Esophagus (tissue), 2 donors: Measurements from ENCODE around the gene CD28. TPM values are rescaled to one million over a fixed set of nuclear protein-coding genes. Genes with fewer than 3 reads are reported as not detected.

ENCODE experiments used
- H3K27ac ChIP-seq, 2 donors: one replicate each; pipeline ENCODE4 v1.5.1; 2013; ENCODE audit warnings: low read depth in 2 of 2, mild to moderate bottlenecking in 2 of 2, inconsistent platforms in 1 of 2, low read length in 1 of 2, moderate library complexity in 1 of 2
- H3K27me3 ChIP-seq, 2 donors: one replicate each; pipeline ENCODE4 v1.6.1; 2013; ENCODE audit warnings: low read length in 2 of 2, control low read depth in 1 of 2, mild to moderate bottlenecking in 1 of 2; ENCODE audit not compliant: insufficient read depth in 2 of 2, control insufficient read depth in 1 of 2
- H3K36me3 ChIP-seq, 2 donors: one replicate each; pipeline ENCODE4 v1.6.1; 2013; ENCODE audit warnings: low read length in 1 of 2; ENCODE audit not compliant: control insufficient read depth in 2 of 2, insufficient read depth in 2 of 2
- H3K4me1 ChIP-seq, 2 donors: one replicate each; pipeline ENCODE4 v1.6.1; 2013; ENCODE audit warnings: low read length in 1 of 2; ENCODE audit not compliant: control insufficient read depth in 2 of 2, insufficient read depth in 2 of 2
- H3K4me3 ChIP-seq, 2 donors: one replicate each; pipeline ENCODE4 v1.5.1; 2013; ENCODE audit warnings: low read length in 2 of 2, mild to moderate bottlenecking in 2 of 2, low read depth in 1 of 2, moderate library complexity in 1 of 2
- H3K9me3 ChIP-seq, 2 donors: one replicate each; pipeline ENCODE4 v1.6.1; 2013; ENCODE audit warnings: mild to moderate bottlenecking in 2 of 2, low read depth in 1 of 2, low read length in 1 of 2, moderate library complexity in 1 of 2; ENCODE audit not compliant: control insufficient read depth in 2 of 2, insufficient read depth in 1 of 2
- WGBS, 2 donors: extraction: QIAGEN DNeasy Blood & Tissue Kit; methylation state at CpG; one replicate each; pipeline ENCODE4 v1.1.7; 2013; 5-methylcytosine and 5-hydroxymethylcytosine counted together
- polyA plus RNA-seq, 2 donors: library from polyadenylated mRNA; stranded (reverse); fragments of 200-250 nt; gene quantifications; one replicate each; pipeline ENCODE4 v1.2.3, GENCODE V29; 2013
- donor health status: healthy with polysubstance abuse.
- donor health status: Bipolar disorder and iron deficiency.

The CD28 gene
- polyA plus RNA-seq, 2 donors, result 0.09 to 0.10 TPM

- no peaks in the 10 kb centered on the region for H3K36me3 ChIP-seq
- WGBS, 2 donors, result 82 to 87% methylated on average over 3 of the region's 3 CpGs
- no peak overlapping the region for H3K27ac ChIP-seq
- H3K4me3 ChIP-seq, result no peak overlapping the region
- no peaks in the 10 kb centered on the region for H3K9me3 ChIP-seq
- H3K27me3 ChIP-seq, result no peaks in the 10 kb centered on the region
- no peaks in the 10 kb centered on the region for H3K4me1 ChIP-seq
Observed at GRCh38 chr2:203709416-203710040, 3.1 kb downstream of the CD28 start.

GRCh38 chr2:203710226-203710625 is 3.8 kb downstream of the CD28 start:
- H3K27ac ChIP-seq, result no peak overlapping the region

GRCh38 chr2:203710952-203711351 is 4.5 kb downstream of the CD28 start:
- Histone ChIP-seq H3K27me3 (no peaks in the 10 kb centered on the region), H3K27ac (no peak overlapping the region), H3K36me3 (no peaks in the 10 kb centered on the region), H3K4me3 (no peak overlapping the region), H3K9me3 (no peaks in the 10 kb centered on the region), H3K4me1 (no peaks in the 10 kb centered on the region)
- 78 to 81% methylated on average over 2 of the region's 2 CpGs for WGBS, 2 donors

More at GRCh38 chr2:203710226-203710625, 3.8 kb downstream of the CD28 start:
- 51 to 55% methylated on average over 4 of the region's 4 CpGs for WGBS, 2 donors
- H3K4me3 ChIP-seq, result no peak overlapping the region
- H3K9me3 ChIP-seq, result no peaks in the 10 kb centered on the region
- H3K27me3 ChIP-seq, result no peaks in the 10 kb centered on the region
- no peaks in the 10 kb centered on the region for H3K4me1 ChIP-seq
- H3K36me3 ChIP-seq, result no peaks in the 10 kb centered on the region

GRCh38 chr2:203711399-203711798 is 5.0 kb downstream of the CD28 start:
- Histone ChIP-seq H3K27me3 (no peaks in the 10 kb centered on the region), H3K4me1 (no peaks in the 10 kb centered on the region), H3K36me3 (no peaks in the 10 kb centered on the region), H3K27ac (no peak overlapping the region), H3K9me3 (no peaks in the 10 kb centered on the region), H3K4me3 (no peak overlapping the region)
- WGBS, 2 donors, result 83 to 87% methylated on average over 3 of the region's 3 CpGs

- Histone ChIP-seq H3K27me3 (no peaks in the 10 kb centered on the region), H3K4me3 (no peak overlapping the region), H3K36me3 (no peaks in the 10 kb centered on the region), H3K4me1 (no peaks in the 10 kb centered on the region), H3K27ac (no peak overlapping the region), H3K9me3 (no peaks in the 10 kb centered on the region)
- 91% methylated on average over 1 of the region's 1 CpG for WGBS, 2 donors
Observed at GRCh38 chr2:203713381-203713780, 6.9 kb downstream of the CD28 start.

- Histone ChIP-seq H3K4me1 (no peaks in the 10 kb centered on the region), H3K27ac (no peak overlapping the region), H3K9me3 (no peaks in the 10 kb centered on the region), H3K27me3 (no peaks in the 10 kb centered on the region), H3K4me3 (no peak overlapping the region), H3K36me3 (no peaks in the 10 kb centered on the region)
- WGBS, 2 donors, result 58 to 72% methylated on average over 3 of the region's 3 CpGs
Observed at GRCh38 chr2:203714112-203714511, 7.7 kb downstream of the CD28 start.

GRCh38 chr2:203715744-203716143 is 9.3 kb downstream of the CD28 start:
- Histone ChIP-seq H3K9me3 (no peaks in the 10 kb centered on the region), H3K4me3 (no peak overlapping the region), H3K27me3 (no peaks in the 10 kb centered on the region), H3K27ac (no peak overlapping the region), H3K36me3 (no peaks in the 10 kb centered on the region), H3K4me1 (no peaks in the 10 kb centered on the region)
- 94 to 96% methylated on average over 2 of the region's 2 CpGs for whole genome bisulfite sequencing, 2 donors

GRCh38 chr2:203718087-203718486 is 11.6 kb downstream of the CD28 start:
- Histone ChIP-seq H3K36me3 (no peaks in the 10 kb centered on the region), H3K4me3 (no peak overlapping the region), H3K27me3 (no peaks in the 10 kb centered on the region), H3K9me3 (no peaks in the 10 kb centered on the region), H3K27ac (no peak overlapping the region), H3K4me1 (no peaks in the 10 kb centered on the region)
- 55 to 64% methylated on average over 3 of the region's 3 CpGs for WGBS, 2 donors

GRCh38 chr2:203719456-203720410 is 13.3 kb downstream of the CD28 start:
- H3K9me3 ChIP-seq, result no peaks in the 10 kb centered on the region
- H3K4me3 ChIP-seq, result no peak overlapping the region
- H3K27me3 ChIP-seq, result no peaks in the 10 kb centered on the region
- no peaks in the 10 kb centered on the region for H3K4me1 ChIP-seq
- WGBS, 2 donors, result 53 to 60% methylated on average over 4 of the region's 4 CpGs
- no peak overlapping the region for H3K27ac ChIP-seq
- no peaks in the 10 kb centered on the region for H3K36me3 ChIP-seq
